Vagina (tissue), 2 donors: ENCODE data around the gene DENND1A. TPM values are rescaled to one million over a fixed set of nuclear protein-coding genes. Genes with fewer than 3 reads are reported as not detected.

ENCODE experiments used
- DNase-seq, 2 donors: peaks; one replicate each; pipeline ENCODE4 v3.0.0-alpha.2; 2017; ENCODE audit errors: extremely low spot score in 2 of 2
- H3K27ac ChIP-seq: fragments of 200-600 bp; sonication (generic); one replicate; pipeline ENCODE4 v1.5.1; 2019
- H3K27me3 ChIP-seq: fragments of 200-600 bp; sonication (generic); one replicate; pipeline ENCODE4 v1.5.1; 2019
- H3K36me3 ChIP-seq, 2 donors: fragments of 200-600 bp; sonication (generic); one replicate each; pipeline ENCODE4 v1.5.1; 2017 to 2019
- H3K4me1 ChIP-seq: fragments of 200-600 bp; sonication (generic); one replicate; pipeline ENCODE4 v1.5.1; 2019
- H3K4me3 ChIP-seq, 2 donors: fragments of 200-600 bp; sonication (generic); 1 replicate in 1 of 2; 2 replicates in 1 of 2; pipeline ENCODE4 v1.5.1; 2016 to 2019
- H3K9me3 ChIP-seq: fragments of 200-600 bp; sonication (generic); one replicate; pipeline ENCODE4 v1.5.1; 2019
- POLR2A ChIP-seq, 2 donors: fragments of 450-650 bp; IDR thresholded peaks; one replicate each; pipeline ENCODE4 v1.6.1; 2017; ENCODE audit warnings: antibody characterized with exemption in 2 of 2, mild to moderate bottlenecking in 2 of 2, moderate library complexity in 2 of 2
- POLR2AphosphoS5 ChIP-seq, 2 donors: sonication (generic); formaldehyde crosslinking; IDR thresholded peaks; one replicate each; pipeline ENCODE4 v1.9.0; 2017; ENCODE audit warnings: antibody characterized with exemption in 2 of 2, mild to moderate bottlenecking in 2 of 2, low read depth in 1 of 2; ENCODE audit not compliant: insufficient read depth in 1 of 2
- intact Hi-C: fragments of 100-400 bp; cut with DNase I; formaldehyde crosslinking; loops from one replicate; pipeline ENCODE4 v1.15.1; 2023
- total RNA-seq: library from RNA; depleted of rRNA; stranded (reverse); fragments of >200 nt; gene quantifications from one replicate; pipeline ENCODE4 v1.2.3, GENCODE V29; 2016
- TF ChIP-seq, protein P1 (sequence below), 3 experiments: fragments of 450-650 bp in 2 of 3; fragments of 200-600 bp in 1 of 3; sonication (generic) in 1 of 3; IDR thresholded peaks; one replicate each; pipeline ENCODE4 v1.5.1; 2017 to 2019; ENCODE audit warnings: antibody characterized with exemption in 3 of 3, mild to moderate bottlenecking in 2 of 3, moderate library complexity in 2 of 3

DENND1A gene
- total RNA-seq, 1 donor from 2014 or later = 20.4 TPM

DNA sequence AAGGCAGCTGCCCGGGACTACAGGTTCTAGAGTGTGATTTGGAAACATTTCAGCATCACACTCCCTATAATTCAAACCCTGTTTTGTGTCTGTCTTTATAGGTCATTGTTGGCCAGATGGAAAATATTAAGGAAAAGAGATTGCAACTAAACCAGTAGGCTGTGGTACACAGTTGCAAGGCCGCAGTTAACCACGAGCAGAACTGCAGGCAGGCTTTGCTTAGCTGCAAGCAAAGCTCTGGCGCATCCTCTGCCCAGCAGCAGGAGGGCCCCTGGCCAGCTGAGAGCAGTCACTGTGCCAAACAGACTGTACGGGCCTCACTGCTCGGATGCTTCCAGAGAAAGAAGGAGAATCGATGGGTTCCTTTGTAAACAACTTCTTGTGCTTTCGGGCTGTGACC lies 204.5 kb downstream of the DENND1A start:
- Histone ChIP-seq H3K9me3 (peaks cover 9% of the 10 kb centered on the region), H3K27ac (no peak overlapping the region), H3K4me3 (no peak overlapping the region), H3K27me3 (no peaks in the 10 kb centered on the region), H3K36me3 (no peaks in the 10 kb centered on the region), H3K4me1 (no peaks in the 10 kb centered on the region)
- intact Hi-C loops = no loop called here
- DNase-seq = no peak
- no peak for TF ChIP-seq POLR2A (IDR thresholded peaks at IDR 0.05)
- TF ChIP-seq POLR2AphosphoS5 (IDR thresholded peaks at IDR 0.05; ENCODE audit: insufficient read depth in 1 of 2, low read depth in 1 of 2) = no peak
- TF ChIP-seq, protein P1, sequence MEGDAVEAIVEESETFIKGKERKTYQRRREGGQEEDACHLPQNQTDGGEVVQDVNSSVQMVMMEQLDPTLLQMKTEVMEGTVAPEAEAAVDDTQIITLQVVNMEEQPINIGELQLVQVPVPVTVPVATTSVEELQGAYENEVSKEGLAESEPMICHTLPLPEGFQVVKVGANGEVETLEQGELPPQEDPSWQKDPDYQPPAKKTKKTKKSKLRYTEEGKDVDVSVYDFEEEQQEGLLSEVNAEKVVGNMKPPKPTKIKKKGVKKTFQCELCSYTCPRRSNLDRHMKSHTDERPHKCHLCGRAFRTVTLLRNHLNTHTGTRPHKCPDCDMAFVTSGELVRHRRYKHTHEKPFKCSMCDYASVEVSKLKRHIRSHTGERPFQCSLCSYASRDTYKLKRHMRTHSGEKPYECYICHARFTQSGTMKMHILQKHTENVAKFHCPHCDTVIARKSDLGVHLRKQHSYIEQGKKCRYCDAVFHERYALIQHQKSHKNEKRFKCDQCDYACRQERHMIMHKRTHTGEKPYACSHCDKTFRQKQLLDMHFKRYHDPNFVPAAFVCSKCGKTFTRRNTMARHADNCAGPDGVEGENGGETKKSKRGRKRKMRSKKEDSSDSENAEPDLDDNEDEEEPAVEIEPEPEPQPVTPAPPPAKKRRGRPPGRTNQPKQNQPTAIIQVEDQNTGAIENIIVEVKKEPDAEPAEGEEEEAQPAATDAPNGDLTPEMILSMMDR (IDR thresholded peaks at IDR 0.05) = no peak

GRCh38 chr9:123724211-123724796 lies 205.6 kb downstream of the DENND1A start:
- intact Hi-C loops = no loop called here
- Histone ChIP-seq H3K4me3 (no peak overlapping the region), H3K27me3 (no peaks in the 10 kb centered on the region), H3K36me3 (no peaks in the 10 kb centered on the region), H3K4me1 (no peaks in the 10 kb centered on the region), H3K9me3 (peaks cover 9% of the 10 kb centered on the region), H3K27ac (no peak overlapping the region)
- TF ChIP-seq, protein P1 (IDR thresholded peaks at IDR 0.05) = no peak
- no peak for TF ChIP-seq POLR2A (IDR thresholded peaks at IDR 0.05)
- TF ChIP-seq POLR2AphosphoS5 (IDR thresholded peaks at IDR 0.05; ENCODE audit: insufficient read depth in 1 of 2, low read depth in 1 of 2) = no peak
- DNase-seq = no peak

DNA sequence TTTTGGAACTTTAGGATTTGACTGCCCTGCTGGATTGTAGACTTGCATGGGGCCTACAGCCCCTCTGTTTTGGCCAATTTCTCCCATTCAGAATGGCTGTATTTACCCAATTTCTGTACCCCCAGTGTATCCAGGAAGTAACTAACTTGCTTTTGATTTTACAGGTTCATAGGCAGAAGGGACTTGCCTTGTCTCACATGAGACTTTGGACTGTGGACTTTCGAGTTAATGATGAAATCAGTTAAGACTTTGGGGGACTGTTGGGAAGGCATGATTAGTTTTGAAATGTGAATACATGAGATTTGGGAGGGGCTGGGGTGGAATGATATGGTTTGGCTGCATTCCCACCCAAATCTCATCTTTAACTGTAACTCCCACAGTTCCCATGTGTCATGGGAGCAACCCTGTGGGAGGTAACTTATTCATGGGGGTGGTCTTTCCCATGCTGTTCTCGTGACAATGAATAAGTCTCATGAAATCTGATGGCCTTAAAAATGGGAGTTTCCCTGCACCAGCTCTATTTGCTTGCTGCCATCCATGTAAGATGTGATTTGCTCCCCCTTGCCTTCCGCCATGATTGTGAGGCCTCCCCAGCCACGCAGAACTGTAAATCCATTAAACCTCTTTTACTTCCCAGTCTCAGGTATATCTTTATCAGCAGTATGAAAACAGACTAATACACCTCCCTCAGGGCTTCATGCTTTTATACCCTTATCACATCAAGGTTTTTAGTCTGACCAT lies 206.6 kb downstream of the DENND1A start:
- no peak for DNase-seq
- peaks cover 9% of the 10 kb centered on the region for H3K9me3 ChIP-seq
- H3K4me3 ChIP-seq = no peak overlapping the region
- TF ChIP-seq POLR2A (IDR thresholded peaks at IDR 0.05) = no peak
- TF ChIP-seq, protein P1 (IDR thresholded peaks at IDR 0.05) = no peak
- TF ChIP-seq POLR2AphosphoS5 (IDR thresholded peaks at IDR 0.05; ENCODE audit: insufficient read depth in 1 of 2, low read depth in 1 of 2) = no peak
- H3K27ac ChIP-seq = no peak overlapping the region
- no peaks in the 10 kb centered on the region for H3K4me1 ChIP-seq
- intact Hi-C loops = no loop called here
- no peaks in the 10 kb centered on the region for H3K27me3 ChIP-seq
- H3K36me3 ChIP-seq = no peaks in the 10 kb centered on the region

GRCh38 chr9:123722378-123722777 lies 207.5 kb downstream of the DENND1A start:
- no peaks in the 10 kb centered on the region for H3K4me1 ChIP-seq
- no peaks in the 10 kb centered on the region for H3K36me3 ChIP-seq
- intact Hi-C loops = no loop called here

More at GRCh38 chr9:123722378-123722777, 207.5 kb downstream of the DENND1A start:
- TF ChIP-seq, protein P1 (IDR thresholded peaks at IDR 0.05) = no peak
- no peak for TF ChIP-seq POLR2AphosphoS5 (IDR thresholded peaks at IDR 0.05; ENCODE audit: insufficient read depth in 1 of 2, low read depth in 1 of 2)
- TF ChIP-seq POLR2A (IDR thresholded peaks at IDR 0.05) = no peak
- Histone ChIP-seq H3K9me3 (peaks cover 9% of the 10 kb centered on the region), H3K27ac (no peak overlapping the region), H3K27me3 (no peaks in the 10 kb centered on the region), H3K4me3 (no peak overlapping the region)
- no peak for DNase-seq
